Breast epithelium (tissue), 3 donors: ENCODE data around the gene ODF4.

ENCODE experiments used
- POLR2A ChIP-seq: fragments of 450-650 bp; IDR thresholded peaks from one replicate; pipeline ENCODE4 v1.6.1; 2016; ENCODE audit warnings: antibody characterized with exemption, mild to moderate bottlenecking, moderate library complexity
- POLR2AphosphoS5 ChIP-seq, 3 donors: sonication (generic); formaldehyde crosslinking; IDR thresholded peaks; one replicate each; pipeline ENCODE4 v1.6.1; 2017; ENCODE audit warnings: antibody characterized with exemption in 3 of 3
- TF ChIP-seq, protein P1 (sequence below), 3 donors: fragments of 450-650 bp; IDR thresholded peaks; one replicate each; pipeline ENCODE4 v1.5.1; 2016 to 2017; ENCODE audit warnings: antibody characterized with exemption in 3 of 3, mild to moderate bottlenecking in 3 of 3, moderate library complexity in 3 of 3

DNA sequence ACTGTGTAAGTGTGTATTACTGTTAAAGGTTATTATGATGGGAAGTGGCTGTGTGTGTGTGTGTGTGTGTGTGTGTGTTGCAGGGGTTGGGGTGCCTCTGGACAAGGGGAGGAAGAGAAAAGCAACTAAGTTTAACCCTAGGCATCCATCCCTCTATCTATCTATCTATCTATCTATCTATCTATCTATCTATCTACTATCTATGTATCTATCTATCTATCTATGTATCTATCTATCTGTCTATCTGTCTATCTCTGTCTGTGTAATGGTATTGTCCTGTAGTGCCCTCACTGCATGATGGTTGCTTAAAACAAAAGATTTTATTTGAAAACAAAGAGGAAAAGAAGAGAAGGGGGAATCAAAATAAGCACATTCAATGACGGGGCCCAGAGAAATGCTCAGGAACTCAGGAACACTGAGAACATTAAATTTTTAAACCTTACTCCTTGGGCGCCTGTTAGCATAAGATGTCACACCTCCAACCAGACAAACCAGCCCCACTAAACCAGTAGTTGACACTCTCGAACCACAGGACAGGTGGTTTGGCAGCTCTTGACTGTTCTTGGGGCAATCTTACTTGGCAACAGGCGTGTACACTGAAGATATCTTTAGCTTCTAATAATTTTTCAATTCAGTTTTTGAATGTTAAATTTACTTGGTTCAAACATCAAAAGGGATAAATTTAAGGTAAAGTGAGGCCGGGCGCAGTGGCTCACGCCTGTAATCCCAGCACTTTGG lies 48.4 kb downstream of the ODF4 start:
- TF ChIP-seq POLR2A = no peak
- TF ChIP-seq, protein P1, sequence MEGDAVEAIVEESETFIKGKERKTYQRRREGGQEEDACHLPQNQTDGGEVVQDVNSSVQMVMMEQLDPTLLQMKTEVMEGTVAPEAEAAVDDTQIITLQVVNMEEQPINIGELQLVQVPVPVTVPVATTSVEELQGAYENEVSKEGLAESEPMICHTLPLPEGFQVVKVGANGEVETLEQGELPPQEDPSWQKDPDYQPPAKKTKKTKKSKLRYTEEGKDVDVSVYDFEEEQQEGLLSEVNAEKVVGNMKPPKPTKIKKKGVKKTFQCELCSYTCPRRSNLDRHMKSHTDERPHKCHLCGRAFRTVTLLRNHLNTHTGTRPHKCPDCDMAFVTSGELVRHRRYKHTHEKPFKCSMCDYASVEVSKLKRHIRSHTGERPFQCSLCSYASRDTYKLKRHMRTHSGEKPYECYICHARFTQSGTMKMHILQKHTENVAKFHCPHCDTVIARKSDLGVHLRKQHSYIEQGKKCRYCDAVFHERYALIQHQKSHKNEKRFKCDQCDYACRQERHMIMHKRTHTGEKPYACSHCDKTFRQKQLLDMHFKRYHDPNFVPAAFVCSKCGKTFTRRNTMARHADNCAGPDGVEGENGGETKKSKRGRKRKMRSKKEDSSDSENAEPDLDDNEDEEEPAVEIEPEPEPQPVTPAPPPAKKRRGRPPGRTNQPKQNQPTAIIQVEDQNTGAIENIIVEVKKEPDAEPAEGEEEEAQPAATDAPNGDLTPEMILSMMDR (IDR thresholded peaks at IDR 0.05) = no peak
- TF ChIP-seq POLR2AphosphoS5 (IDR thresholded peaks at IDR 0.05) = no peak
